GM18508 (cell line): ENCODE data around the gene USH1G.
"Not testable (repeated sequence)": the region's sequence is repeated elsewhere in the genome, so short reads cannot be mapped to it uniquely, and the experiment has no call there.

ENCODE experiments used
- ATAC-seq: cut with Tn5 transposase; IDR thresholded peaks from one replicate; pipeline ENCODE4 v1.9.1; 2021; ENCODE audit warnings: moderate number of reproducible peaks; ENCODE audit not compliant: insufficient read depth, unreplicated experiment

Gene USH1G

GRCh38 chr17:74907012-74907411 lies 16.0 kb downstream of the USH1G start:
- no peak for ATAC-seq

- not testable (repeated sequence) for ATAC-seq
Observed at GRCh38 chr17:74906214-74906793, 16.8 kb downstream of the USH1G start.

DNA sequence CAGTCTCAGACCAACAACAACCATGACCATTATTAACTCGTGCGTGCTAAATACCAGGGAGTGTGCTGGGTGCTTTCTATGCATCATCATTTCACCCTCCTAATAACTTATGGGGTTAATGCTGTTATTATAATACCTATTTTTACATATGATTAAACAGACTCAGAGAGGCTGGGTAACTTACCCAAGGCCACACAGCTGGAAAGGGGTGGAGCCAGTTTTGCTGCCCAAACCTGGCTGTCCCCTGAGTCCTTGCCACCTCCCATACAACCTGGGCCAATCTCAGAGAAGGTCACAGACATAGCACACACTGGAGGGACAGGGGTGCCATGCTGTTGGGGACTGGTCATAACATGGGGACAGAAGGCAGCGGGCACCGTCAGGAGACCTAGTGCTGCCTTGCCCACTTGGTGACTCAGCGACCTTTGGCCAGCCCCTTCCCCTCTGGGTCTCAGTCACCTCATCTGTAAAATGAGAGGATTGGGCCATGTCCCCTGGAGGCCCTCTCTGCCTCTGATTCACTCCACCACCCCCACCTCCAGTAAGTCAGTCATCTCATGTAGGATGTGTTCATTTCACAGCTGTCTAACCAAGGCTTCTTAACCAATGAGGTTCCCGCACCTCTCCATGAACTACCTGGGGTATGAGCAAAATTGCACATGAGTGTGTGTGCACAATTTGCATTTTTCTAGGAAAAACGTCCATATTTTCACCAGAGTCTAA lies 18.2 kb downstream of the USH1G start:
- ATAC-seq: no peak

GRCh38 chr17:74903671-74904070 lies 19.4 kb downstream of the USH1G start:
- ATAC-seq: no peak

GRCh38 chr17:74903034-74903433 lies 20.0 kb downstream of the USH1G start:
- ATAC-seq: no peak

- no peak for ATAC-seq
Observed at GRCh38 chr17:74901353-74902135, 21.5 kb downstream of the USH1G start.

GRCh38 chr17:74900208-74900607 lies 22.8 kb downstream of the USH1G start:
- ATAC-seq: no peak

GRCh38 chr17:74898376-74898946 lies 24.6 kb downstream of the USH1G start:
- ATAC-seq: no peak

DNA sequence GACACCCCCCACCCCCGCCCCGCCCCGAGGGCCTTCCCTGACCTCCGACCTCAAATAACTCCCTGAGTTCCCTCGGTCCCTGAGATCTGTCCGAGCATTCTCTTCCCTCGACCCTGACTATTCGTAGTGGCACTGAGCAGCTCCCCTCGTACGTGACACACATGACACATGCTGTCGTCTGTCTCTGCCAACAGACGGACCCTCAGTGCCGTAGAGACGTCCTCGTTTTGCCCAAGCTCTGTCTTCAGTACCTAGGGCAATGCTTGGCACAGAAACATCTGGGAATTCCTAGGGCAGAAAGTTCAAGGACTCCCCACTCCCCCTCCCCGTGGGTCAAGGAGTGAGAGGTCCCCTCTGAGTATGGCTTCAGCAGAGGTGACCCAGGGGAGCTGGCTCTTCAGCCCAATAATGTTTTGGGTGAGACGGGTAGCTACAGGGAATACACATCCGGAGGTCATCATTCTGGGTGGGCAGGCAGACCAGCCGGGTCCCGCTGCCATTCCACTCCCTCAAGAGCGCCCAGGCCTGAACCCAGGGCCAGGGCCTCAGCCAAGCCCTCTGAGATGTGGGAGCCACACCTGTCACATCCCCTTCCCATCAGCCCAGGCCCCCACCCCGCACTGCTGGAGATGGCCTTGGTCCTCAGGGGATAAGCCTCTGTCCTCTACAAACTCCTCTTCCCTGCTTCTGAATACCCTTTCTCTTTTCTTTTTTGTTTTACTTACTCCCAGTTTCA lies 29.0 kb downstream of the USH1G start:
- no peak for ATAC-seq

DNA sequence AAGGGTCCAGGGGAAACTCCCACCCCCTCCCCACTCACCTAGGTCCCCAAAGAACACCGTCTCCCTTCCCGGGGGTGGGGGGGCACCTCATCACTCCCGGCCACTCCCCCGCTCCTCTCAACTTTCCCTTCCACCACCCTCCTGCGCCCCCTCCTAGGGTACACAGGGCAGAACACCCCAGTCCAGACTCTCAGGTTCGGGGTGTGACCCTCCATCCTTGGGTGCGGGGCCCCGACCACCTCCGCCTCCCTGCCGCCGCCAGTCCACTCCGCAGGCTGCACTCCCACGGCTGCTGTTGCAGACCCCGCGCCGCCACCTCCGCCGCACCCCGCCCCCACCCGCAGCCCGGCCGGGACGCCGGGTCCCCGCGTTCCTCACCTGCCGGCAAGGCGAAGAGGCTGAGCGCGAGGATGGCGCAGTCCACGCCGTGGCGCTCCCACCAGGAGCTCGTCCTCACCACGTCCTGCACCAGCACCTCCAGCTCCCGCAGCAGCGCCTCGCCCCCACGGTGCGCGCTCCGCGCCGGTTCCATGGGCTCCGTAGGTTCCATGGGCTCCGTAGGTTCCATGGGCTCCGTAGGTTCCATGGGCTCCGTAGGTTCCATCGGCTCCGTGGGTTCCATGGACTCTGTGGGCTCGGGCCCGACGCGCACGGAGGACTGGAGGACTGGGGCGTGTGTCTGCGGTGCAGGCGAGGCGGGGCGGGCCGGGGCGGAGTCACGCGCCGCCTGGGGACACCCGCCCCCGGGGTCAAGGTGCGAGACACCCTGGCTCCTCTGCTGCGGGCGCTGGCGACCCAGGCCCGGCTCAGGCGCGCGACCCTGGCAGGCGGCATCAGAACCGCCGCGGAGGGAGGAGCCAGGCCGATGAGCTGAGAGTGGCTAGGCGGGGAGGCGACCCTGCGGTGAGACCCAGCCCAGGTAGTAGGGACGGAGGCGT lies 29.8 kb downstream of the USH1G start, which contains the start of gene FADS6:
FADS6 (minus strand) TSS at position 660 of the 938 bp plus-strand sequence; CDS start at position 622, 38 bp downstream.
- ATAC-seq: no peak

DNA sequence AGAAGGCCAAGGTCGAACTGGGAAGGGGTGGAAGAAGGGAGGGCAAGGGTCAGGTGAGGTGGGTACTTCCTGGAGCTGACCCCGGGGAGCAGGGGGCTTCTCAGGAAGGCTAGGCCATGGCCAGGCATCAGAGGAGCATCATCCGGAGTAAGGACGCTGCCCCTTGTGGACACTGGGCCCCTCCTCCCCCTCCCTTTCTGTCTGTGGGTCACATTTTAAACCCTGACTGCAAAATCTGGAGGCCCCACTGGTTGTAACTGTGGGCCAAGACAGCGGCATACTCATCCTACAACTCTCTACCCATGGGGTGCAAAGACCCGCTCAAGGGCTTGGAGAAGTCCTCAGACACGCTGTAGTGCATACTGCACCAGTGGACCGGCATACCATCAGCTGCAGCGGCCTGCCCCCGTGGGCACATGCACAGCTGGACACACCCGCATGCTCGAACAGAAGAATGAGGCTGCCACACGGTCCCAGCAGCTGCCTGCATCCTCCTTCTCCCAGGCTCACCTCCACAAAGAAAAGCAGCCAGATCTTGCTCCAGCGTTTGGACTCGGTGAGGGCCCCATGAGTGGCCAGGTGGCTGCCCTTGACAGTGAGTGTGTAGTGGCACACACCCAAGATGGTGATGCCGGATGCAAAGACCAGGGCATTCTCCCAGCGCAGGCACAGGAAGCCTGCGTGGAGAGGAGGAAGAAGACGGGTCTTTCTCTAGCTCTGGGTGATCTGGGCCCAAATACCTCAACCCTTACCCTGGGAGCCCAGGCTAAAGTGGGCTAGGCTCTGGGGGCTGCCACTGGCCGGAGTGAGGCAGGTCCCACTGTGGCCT lies 30.8 kb downstream of the USH1G start:
- no peak for ATAC-seq

- ATAC-seq: no peak
Observed at GRCh38 chr17:74890554-74890953, 32.5 kb downstream of the USH1G start.

GRCh38 chr17:74888469-74888868 lies 34.6 kb downstream of the USH1G start:
- ATAC-seq: no peak

DNA sequence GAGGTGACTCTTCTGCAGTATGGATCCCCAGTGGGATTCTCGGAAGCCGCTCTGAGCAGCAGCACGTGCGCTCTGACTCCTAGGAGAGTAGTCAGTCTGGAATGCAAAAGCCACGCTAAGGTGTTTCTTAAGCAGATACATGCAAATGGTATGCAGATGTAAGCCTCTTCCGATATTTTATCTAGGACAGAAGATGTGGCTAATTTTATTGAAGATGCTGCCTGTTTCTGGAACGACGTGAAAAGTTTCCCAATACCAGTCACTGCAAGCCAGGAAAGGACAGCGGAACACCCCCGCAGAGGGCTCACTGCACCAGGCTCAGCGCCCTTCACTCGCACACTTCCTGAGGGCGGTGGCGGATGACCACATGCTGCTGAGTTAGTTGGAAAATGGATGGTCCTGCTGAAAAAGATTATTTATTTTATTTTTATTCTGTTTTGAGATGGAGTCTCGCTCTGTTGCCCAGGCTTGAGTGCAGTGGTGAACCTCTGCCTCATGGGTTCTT lies 39.8 kb downstream of the USH1G start:
- no peak for ATAC-seq

- no peak for ATAC-seq
Observed at GRCh38 chr17:74882517-74883240, 40.4 kb downstream of the USH1G start.

DNA sequence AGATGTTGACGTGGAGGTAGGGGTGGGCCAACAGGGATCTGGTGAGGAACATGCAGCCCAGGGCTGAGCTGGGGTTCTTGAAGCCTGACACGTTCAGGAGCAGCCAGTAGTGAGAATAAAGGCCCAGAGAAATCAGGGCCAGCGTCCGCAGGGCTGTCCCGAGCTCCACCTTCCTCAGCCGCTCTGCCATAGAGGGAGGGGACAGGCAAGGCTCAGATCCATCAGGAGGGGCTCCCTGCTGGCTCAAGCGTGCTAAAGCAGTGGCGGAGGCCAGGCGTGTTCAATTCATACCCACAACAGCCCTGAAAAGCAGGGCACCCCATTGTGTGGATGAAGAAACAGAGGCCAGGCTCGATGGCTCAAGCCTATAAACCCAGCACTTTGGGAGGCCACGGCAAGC lies 42.0 kb downstream of the USH1G start:
- ATAC-seq: no peak

DNA sequence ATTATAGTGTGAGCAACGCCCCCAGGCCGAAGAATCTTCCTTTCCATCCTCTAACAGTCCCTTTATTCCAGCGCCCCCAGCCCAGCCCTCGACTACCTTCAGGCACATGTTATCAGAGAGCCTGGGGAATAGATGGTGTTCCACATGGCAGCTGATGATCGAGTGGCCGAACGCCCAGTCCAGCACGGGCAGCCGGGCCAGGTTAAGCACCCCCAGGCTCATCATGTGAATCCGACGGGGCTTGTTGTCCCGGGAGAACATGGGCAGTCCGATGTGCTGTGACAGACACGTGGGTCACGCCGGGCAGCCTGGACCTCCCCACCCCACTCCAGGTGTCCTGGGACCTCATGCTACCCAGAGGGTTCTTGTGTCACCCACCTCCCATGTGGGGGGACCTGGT lies 43.7 kb downstream of the USH1G start:
- no peak for ATAC-seq

DNA sequence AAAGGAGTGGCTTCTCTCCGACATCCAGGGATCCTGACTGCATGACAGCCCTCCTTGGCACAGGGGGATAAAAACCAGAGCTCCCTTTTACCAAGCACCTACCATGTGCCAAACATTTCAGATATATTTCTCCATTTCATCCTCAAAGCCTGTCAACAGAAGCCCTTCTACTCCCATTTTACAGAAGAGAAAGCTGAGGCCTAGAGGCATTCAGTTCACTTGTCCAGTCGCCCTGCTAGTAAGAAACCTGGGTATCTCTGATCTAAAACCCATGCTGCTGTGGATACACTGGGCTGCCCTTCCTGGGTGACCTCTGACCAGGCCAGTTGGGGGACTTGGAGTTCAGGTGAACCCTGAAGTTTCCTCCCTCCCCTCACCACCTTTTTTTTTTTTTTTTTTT lies 44.4 kb downstream of the USH1G start:
- no peak for ATAC-seq
